Vagina (tissue), 2 donors: ENCODE measurements around the gene GPD2.

ENCODE experiments used
- POLR2A ChIP-seq, 2 donors: fragments of 450-650 bp; IDR thresholded peaks; one replicate each; pipeline ENCODE4 v1.6.1; 2017; ENCODE audit warnings: antibody characterized with exemption in 2 of 2, mild to moderate bottlenecking in 2 of 2, moderate library complexity in 2 of 2
- TF ChIP-seq, protein P1 (sequence below), 3 experiments: fragments of 450-650 bp in 2 of 3; fragments of 200-600 bp in 1 of 3; sonication (generic) in 1 of 3; IDR thresholded peaks; one replicate each; pipeline ENCODE4 v1.5.1; 2017 to 2019; ENCODE audit warnings: antibody characterized with exemption in 3 of 3, mild to moderate bottlenecking in 2 of 3, moderate library complexity in 2 of 3

GRCh38 chr2:156573710-156574109, 137.5 kb downstream of the GPD2 start:
- TF ChIP-seq, protein P1, sequence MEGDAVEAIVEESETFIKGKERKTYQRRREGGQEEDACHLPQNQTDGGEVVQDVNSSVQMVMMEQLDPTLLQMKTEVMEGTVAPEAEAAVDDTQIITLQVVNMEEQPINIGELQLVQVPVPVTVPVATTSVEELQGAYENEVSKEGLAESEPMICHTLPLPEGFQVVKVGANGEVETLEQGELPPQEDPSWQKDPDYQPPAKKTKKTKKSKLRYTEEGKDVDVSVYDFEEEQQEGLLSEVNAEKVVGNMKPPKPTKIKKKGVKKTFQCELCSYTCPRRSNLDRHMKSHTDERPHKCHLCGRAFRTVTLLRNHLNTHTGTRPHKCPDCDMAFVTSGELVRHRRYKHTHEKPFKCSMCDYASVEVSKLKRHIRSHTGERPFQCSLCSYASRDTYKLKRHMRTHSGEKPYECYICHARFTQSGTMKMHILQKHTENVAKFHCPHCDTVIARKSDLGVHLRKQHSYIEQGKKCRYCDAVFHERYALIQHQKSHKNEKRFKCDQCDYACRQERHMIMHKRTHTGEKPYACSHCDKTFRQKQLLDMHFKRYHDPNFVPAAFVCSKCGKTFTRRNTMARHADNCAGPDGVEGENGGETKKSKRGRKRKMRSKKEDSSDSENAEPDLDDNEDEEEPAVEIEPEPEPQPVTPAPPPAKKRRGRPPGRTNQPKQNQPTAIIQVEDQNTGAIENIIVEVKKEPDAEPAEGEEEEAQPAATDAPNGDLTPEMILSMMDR (IDR thresholded peaks at IDR 0.05): no peak
- TF ChIP-seq POLR2A (IDR thresholded peaks at IDR 0.05): no peak
